Pancreas (tissue), 10 donors: Measurements from ENCODE around the gene RALB. TPM values are rescaled to one million over a fixed set of nuclear protein-coding genes. Genes with fewer than 3 reads are reported as not detected.
A peak's percentile ranks its signal among the peaks of the same experiment; 100 is the strongest.

Experiments used
- ATAC-seq, 4 donors: fragments of 200-7000 bp; cut with Tn5 transposase; one replicate each; pipeline versions ENCODE4 v1.8.0 to v1.9.1; 2020; ENCODE audit warnings: mild to moderate bottlenecking in 4 of 4, moderate library complexity in 4 of 4
- DNase-seq, 6 donors: peaks; one replicate each; pipeline ENCODE4 v3.0.0-alpha.2; 2020
- FAIRE-seq: peaks from 2 replicates; lab custom pipeline; 2012; peaks lifted over from hg19 to GRCh38; lab: Jason Lieb, UNC
- H3K27ac ChIP-seq, 4 donors: fragments of 200-600 bp; sonication (generic); 1 replicate in 3 of 4; 2 replicates in 1 of 4; pipeline versions ENCODE4 v1.5.0 to v1.8.0; 2020
- H3K27me3 ChIP-seq, 4 donors: fragments of 200-600 bp; one replicate each; pipeline ENCODE4 v1.8.0; 2021
- H3K36me3 ChIP-seq, 3 donors: fragments of 200-600 bp; sonication (generic) in 1 of 3; one replicate each; pipeline versions ENCODE4 v1.5.0 to v1.8.0; 2020 to 2021
- H3K4me1 ChIP-seq, 3 donors: fragments of 200-600 bp; one replicate each; pipeline ENCODE4 v1.8.0; 2021
- H3K4me3 ChIP-seq, 4 donors: fragments of 200-600 bp; sonication (generic) in 2 of 4; one replicate each; pipeline versions ENCODE4 v1.5.0 to v1.8.0; 2020 to 2021
- H3K9me3 ChIP-seq, 4 donors: fragments of 200-600 bp; one replicate each; pipeline ENCODE4 v1.8.0; 2021
- CTCF ChIP-seq, 4 donors: fragments of 200-600 bp; sonication (generic) in 3 of 4; IDR thresholded peaks; one replicate each; pipeline versions ENCODE4 v1.5.0 to v1.8.0; 2021; ENCODE audit warnings: antibody characterized with exemption in 4 of 4
- WGBS, 2 donors: extraction: QIAGEN DNeasy Blood & Tissue Kit; methylation state at CpG; one replicate each; pipeline ENCODE4 v1.1.7; 2013; 5-methylcytosine and 5-hydroxymethylcytosine counted together
- intact Hi-C, 3 donors: fragments of 100-400 bp; cut with DNase I; formaldehyde crosslinking; loops; one replicate each; pipeline versions ENCODE4 v1.11.1 to v1.14.2; 2022
- polyA plus RNA-seq, 2 donors: library from polyadenylated mRNA; stranded (reverse); fragments of 200-250 nt; gene quantifications; one replicate each; pipeline ENCODE4 v1.2.3, GENCODE V29; 2013
- total RNA-seq, 6 donors: library from RNA; stranded (reverse); fragmentation: NEBNext Ultra II Directional in 4 of 6; extraction: Animal tissue kit (Norgen Biotek cat#: 25700) in 4 of 6; gene quantifications; one replicate each; pipeline versions ENCODE4 v1.2.1 to v1.2.4, GENCODE V29; 2021 to 2023
- donor health status: healthy with polysubstance abuse.
- donor health status: DM: no; HTN: no; CAD: no; lungs with moderate emphysema.
- donor health status: DM: no; HTN: no; CAD: no.
- donor health status: control.
- donor health status: control.
- donor health status: Bipolar disorder and iron deficiency.
- donor health status: DM: yes; HTN: yes; CAD: no.
- donor health status: DM: no; HTN: no; CAD: no.
- donor health status: DM: no; HTN: no; CAD: no.
- donor health status: DM: yes; HTN: yes; CAD: no.

The RALB gene
- total and polyA plus RNA-seq, 8 donors: 9.8 to 24.2 (median 15.4) TPM

GRCh38 chr2:120279708-120280107, 27.1 kb downstream of the RALB start:
- ATAC-seq: no peak
- Histone ChIP-seq H3K27ac (no peak overlapping the region), H3K4me3 (no peak overlapping the region), H3K36me3 (peaks cover 0 to 3% (median 0%) of the 10 kb centered on the region in 3 donors), H3K9me3 (no peaks in the 10 kb centered on the region), H3K4me1 (peaks cover 0 to 5% (median 2%) of the 10 kb centered on the region in 3 donors), H3K27me3 (no peaks in the 10 kb centered on the region)
- no peak for TF ChIP-seq CTCF (IDR thresholded peaks at IDR 0.05)
- 96 to 98% methylated on average over 14 of the region's 14 CpGs for WGBS, 2 donors
- DNase-seq: no peak
- intact Hi-C loops: no loop called here
- no peak for FAIRE-seq

- no peak for TF ChIP-seq CTCF (IDR thresholded peaks at IDR 0.05)
- intact Hi-C loops: no loop called here
- FAIRE-seq (no peak), DNase-seq (no peak), ATAC-seq (no peak)
- Histone ChIP-seq H3K4me1 (no peaks in the 10 kb centered on the region), H3K27me3 (no peaks in the 10 kb centered on the region), H3K4me3 (no peak overlapping the region), H3K27ac (no peak overlapping the region), H3K9me3 (no peaks in the 10 kb centered on the region), H3K36me3 (peaks cover 0 to 3% (median 0%) of the 10 kb centered on the region in 3 donors)
- 78 to 81% methylated on average over 4 of the region's 4 CpGs for WGBS, 2 donors
Observed at GRCh38 chr2:120283649-120284048, 31.0 kb downstream of the RALB start.

GRCh38 chr2:120285056-120285455, 32.4 kb downstream of the RALB start:
- Histone ChIP-seq H3K9me3 (no peaks in the 10 kb centered on the region), H3K4me1 (no peaks in the 10 kb centered on the region), H3K27ac (no peak overlapping the region), H3K27me3 (no peaks in the 10 kb centered on the region), H3K36me3 (peaks cover 0 to 4% (median 0%) of the 10 kb centered on the region in 3 donors), H3K4me3 (no peak overlapping the region)
- no peak for TF ChIP-seq CTCF (IDR thresholded peaks at IDR 0.05)
- intact Hi-C loops: no loop called here
- FAIRE-seq: no peak
- no peak for ATAC-seq
- DNase-seq: no peak
- WGBS, 2 donors: 87 to 95% methylated on average over 6 of the region's 6 CpGs

GRCh38 chr2:120287183-120288015, 34.7 kb downstream of the RALB start:
- FAIRE-seq: no peak
- no peak overlapping the region for H3K4me3 ChIP-seq
- peak overlapping the region in 1 of 4 donors; percentile 9 for H3K27ac ChIP-seq
- H3K36me3 ChIP-seq: peaks cover 0 to 10% (median 0%) of the 10 kb centered on the region in 3 donors
- no peaks in the 10 kb centered on the region for H3K4me1 ChIP-seq
- ATAC-seq: peak in 3 of 4 donors; percentile 32 to 78 (median 67)
- no peak for DNase-seq
- intact Hi-C loops: no loop called here
- 73 to 76% methylated on average over 8 of the region's 8 CpGs for WGBS, 2 donors
- no peaks in the 10 kb centered on the region for H3K27me3 ChIP-seq
- TF ChIP-seq CTCF (IDR thresholded peaks at IDR 0.05): no peak
- H3K9me3 ChIP-seq: no peaks in the 10 kb centered on the region

- intact Hi-C loops: no loop called here
- no peaks in the 10 kb centered on the region for H3K4me1 ChIP-seq
- no peak overlapping the region for H3K4me3 ChIP-seq
- H3K9me3 ChIP-seq: no peaks in the 10 kb centered on the region
- peak overlapping the region in 1 of 4 donors; percentile 9 for H3K27ac ChIP-seq
- ATAC-seq (no peak), FAIRE-seq (no peak), DNase-seq (no peak)
- TF ChIP-seq CTCF (IDR thresholded peaks at IDR 0.05): no peak
- no peaks in the 10 kb centered on the region for H3K27me3 ChIP-seq
- H3K36me3 ChIP-seq: peaks cover 0 to 10% (median 0%) of the 10 kb centered on the region in 3 donors
- 81 to 95% methylated on average over 1 of the region's 1 CpG for WGBS, 2 donors
Observed at GRCh38 chr2:120288016-120288373, 35.3 kb downstream of the RALB start.
